Neuronal stem cell (in vitro differentiated cells): Measurements from ENCODE around the gene NCEH1.
"Not testable (repeated sequence)": the region's sequence is repeated elsewhere in the genome, so short reads cannot be mapped to it uniquely, and the experiment has no call there.

ENCODE experiments used
- DNase-seq: peaks from one replicate; pipeline ENCODE4 v3.0.0-alpha.2; 2013; ENCODE audit warnings: low spot score
- H2AFZ ChIP-seq: one replicate; pipeline ENCODE4 v1.6.1; 2013; ENCODE audit warnings: mild to moderate bottlenecking, low read length, inconsistent platforms
- H2AK5ac ChIP-seq: 2 replicates; pipeline ENCODE4 v1.6.1; 2013; ENCODE audit warnings: low read depth, mild to moderate bottlenecking, inconsistent platforms, low read length, moderate library complexity, mixed read lengths
- H2BK120ac ChIP-seq: 2 replicates; pipeline ENCODE4 v1.6.1; 2013; ENCODE audit warnings: low read depth, mild to moderate bottlenecking, inconsistent platforms, low read length, moderate library complexity, mixed read lengths
- H2BK12ac ChIP-seq: one replicate; pipeline ENCODE4 v1.6.1; 2013; ENCODE audit warnings: low read length, inconsistent platforms
- H2BK15ac ChIP-seq: 2 replicates; pipeline ENCODE4 v1.6.1; 2013; ENCODE audit warnings: mild to moderate bottlenecking, low read length, inconsistent platforms, mixed read lengths
- H2BK5ac ChIP-seq: one replicate; pipeline ENCODE4 v1.6.1; 2013; ENCODE audit warnings: inconsistent platforms, mild to moderate bottlenecking, low read length, moderate library complexity
- H3K14ac ChIP-seq: one replicate; pipeline ENCODE4 v1.6.1; 2013; ENCODE audit warnings: low read length, inconsistent platforms
- H3K18ac ChIP-seq: 2 replicates; pipeline ENCODE4 v1.6.1; 2013; ENCODE audit warnings: low read length, inconsistent platforms
- H3K23ac ChIP-seq: 2 replicates; pipeline ENCODE4 v1.6.1; 2013; ENCODE audit warnings: low read depth, mild to moderate bottlenecking, mixed read lengths, low read length, inconsistent platforms; ENCODE audit not compliant: poor library complexity
- H3K27ac ChIP-seq: replicated peaks from 3 replicates; pipeline ENCODE4 v1.5.1; 2013; ENCODE audit warnings: low read length, inconsistent platforms
- H3K27me3 ChIP-seq, 3 experiments: 2 replicates each; pipeline ENCODE4 v1.6.1; 2013; ENCODE audit warnings: low read length in 3 of 3, mild to moderate bottlenecking in 2 of 3, inconsistent platforms in 1 of 3, low read depth in 1 of 3, mixed read lengths in 1 of 3, moderate library complexity in 1 of 3; ENCODE audit not compliant: control insufficient read depth in 3 of 3, insufficient read depth in 3 of 3
- H3K36me3 ChIP-seq, 2 donors: replicated peaks in 1 of 2; 2 replicates each; pipeline ENCODE4 v1.6.1; 2013; ENCODE audit warnings: low read length in 2 of 2; ENCODE audit not compliant: control insufficient read depth in 2 of 2, insufficient read depth in 2 of 2
- H3K4ac ChIP-seq: 2 replicates; pipeline ENCODE4 v1.6.1; 2013; ENCODE audit warnings: inconsistent platforms, mild to moderate bottlenecking, low read length, moderate library complexity
- H3K4me1 ChIP-seq, 2 donors: 1 replicate in 1 of 2; 2 replicates in 1 of 2; pipeline ENCODE4 v1.6.1; 2013; ENCODE audit warnings: low read length in 2 of 2, low read depth in 1 of 2; ENCODE audit not compliant: control insufficient read depth in 2 of 2, insufficient read depth in 1 of 2
- H3K4me2 ChIP-seq: one replicate; pipeline ENCODE4 v1.6.1; 2013; ENCODE audit warnings: mild to moderate bottlenecking, low read length, inconsistent platforms; ENCODE audit not compliant: insufficient read depth, poor library complexity, severe bottlenecking
- H3K4me3 ChIP-seq, 2 donors: 2 replicates each; pipeline ENCODE4 v1.5.1; 2013; ENCODE audit warnings: low read length in 2 of 2, mild to moderate bottlenecking in 2 of 2, inconsistent platforms in 1 of 2, moderate library complexity in 1 of 2
- H3K79me1 ChIP-seq: one replicate; pipeline ENCODE4 v1.6.1; 2013; ENCODE audit warnings: low read depth, mild to moderate bottlenecking, inconsistent platforms, low read length, moderate library complexity
- H3K9ac ChIP-seq: one replicate; pipeline ENCODE4 v1.6.1; 2013; ENCODE audit warnings: mild to moderate bottlenecking, low read depth, low read length, inconsistent platforms; ENCODE audit not compliant: poor library complexity
- H3K9me3 ChIP-seq, 2 donors: replicated peaks in 1 of 2; 2 replicates each; pipeline versions ENCODE3 to v1.6.1; 2013; ENCODE audit warnings: low read length in 2 of 2, mild to moderate bottlenecking in 2 of 2, inconsistent platforms in 1 of 2, low read depth in 1 of 2, mixed read lengths in 1 of 2, moderate library complexity in 1 of 2; ENCODE audit not compliant: control insufficient read depth in 2 of 2, insufficient read depth in 1 of 2
- H4K8ac ChIP-seq: one replicate; pipeline ENCODE4 v1.6.1; 2013; ENCODE audit warnings: low read depth, mild to moderate bottlenecking, inconsistent platforms, low read length, moderate library complexity
- H4K91ac ChIP-seq: one replicate; pipeline ENCODE4 v1.6.1; 2013; ENCODE audit warnings: low read length, low read depth, mild to moderate bottlenecking, inconsistent platforms; ENCODE audit not compliant: poor library complexity
- WGBS, 2 donors: extraction: QIAGEN DNeasy Blood & Tissue Kit; methylation state at CpG; one replicate each; pipeline ENCODE4 v1.1.7; 2013; ENCODE audit warnings: missing lambda C conversion rate in 2 of 2, mixed read lengths in 1 of 2; ENCODE audit not compliant: insufficient read length in 2 of 2, insufficient replicate concordance in 1 of 2; ENCODE audit errors: extremely low coverage in 2 of 2; 5-methylcytosine and 5-hydroxymethylcytosine counted together

The NCEH1 gene

GRCh38 chr3:172660421-172660820 is 50.4 kb downstream of the NCEH1 start:
- WGBS, 2 donors: no CpG with 5 or more reads among the region's 1 CpG

GRCh38 chr3:172659246-172660002 is 51.4 kb downstream of the NCEH1 start:
- Histone ChIP-seq H3K36me3 (no peaks in the 10 kb centered on the region), H2AK5ac (no peak overlapping the region), H2AFZ (no peak overlapping the region), H3K4me3 (no peak overlapping the region), H3K9me3 (no peaks in the 10 kb centered on the region), H3K27me3 (no peaks in the 10 kb centered on the region), H2BK12ac (no peak overlapping the region), H3K4me2 (no peak overlapping the region), H3K18ac (no peak overlapping the region), H3K9ac (no peak overlapping the region), H2BK5ac (no peak overlapping the region), H2BK15ac (no peak overlapping the region), H3K27ac (no peak overlapping the region), H4K91ac (no peak overlapping the region), H2BK120ac (no peak overlapping the region), H3K14ac (no peak overlapping the region), H3K4me1 (no peaks in the 10 kb centered on the region), H3K79me1 (no peaks in the 10 kb centered on the region), H4K8ac (no peak overlapping the region), H3K4ac (no peak overlapping the region), H3K23ac (no peak overlapping the region)
- no peak for DNase-seq
- WGBS, 2 donors: no CpG with 5 or more reads among the region's 3 CpGs

More at GRCh38 chr3:172660421-172660820, 50.4 kb downstream of the NCEH1 start:
- not testable (repeated sequence) for H2BK5ac ChIP-seq, H3K18ac ChIP-seq, H3K9me3 ChIP-seq, H3K14ac ChIP-seq, H2AFZ ChIP-seq, H2BK15ac ChIP-seq, H3K4ac ChIP-seq, H3K4me3 ChIP-seq, H2BK12ac ChIP-seq, H3K27ac ChIP-seq, H3K4me2 ChIP-seq, H2AK5ac ChIP-seq, H3K79me1 ChIP-seq, H3K36me3 ChIP-seq, H4K91ac ChIP-seq, H4K8ac ChIP-seq, H3K9ac ChIP-seq, H3K27me3 ChIP-seq, H2BK120ac ChIP-seq, H3K23ac ChIP-seq, H3K4me1 ChIP-seq, DNase-seq

- H4K91ac ChIP-seq: no peak overlapping the region
- no peak overlapping the region for H2AK5ac ChIP-seq
- no peaks in the 10 kb centered on the region for H3K9me3 ChIP-seq
- H3K27ac ChIP-seq: no peak overlapping the region
- no peak overlapping the region for H2BK12ac ChIP-seq
- no peak overlapping the region for H3K14ac ChIP-seq
- no peak overlapping the region for H2AFZ ChIP-seq
- no peak overlapping the region for H2BK120ac ChIP-seq
- no peak for DNase-seq
- no peak overlapping the region for H2BK15ac ChIP-seq
- no CpG with 5 or more reads among the region's 6 CpGs for WGBS, 2 donors
- no peaks in the 10 kb centered on the region for H3K27me3 ChIP-seq
- no peak overlapping the region for H3K4me3 ChIP-seq
- no peaks in the 10 kb centered on the region for H3K79me1 ChIP-seq
- no peaks in the 10 kb centered on the region for H3K36me3 ChIP-seq
- H3K9ac ChIP-seq: no peak overlapping the region
- H3K4me1 ChIP-seq: no peaks in the 10 kb centered on the region
- no peak overlapping the region for H3K4me2 ChIP-seq
- H2BK5ac ChIP-seq: no peak overlapping the region
- H3K18ac ChIP-seq: no peak overlapping the region
- H4K8ac ChIP-seq: no peak overlapping the region
- no peak overlapping the region for H3K23ac ChIP-seq
- H3K4ac ChIP-seq: no peak overlapping the region
Measured at GRCh38 chr3:172658344-172659245, 52.3 kb downstream of the NCEH1 start.

- Histone ChIP-seq H3K4me2 (no peak overlapping the region), H3K9ac (no peak overlapping the region), H3K14ac (no peak overlapping the region), H3K79me1 (no peaks in the 10 kb centered on the region), H3K27me3 (no peaks in the 10 kb centered on the region), H3K4me1 (peaks cover 0 to 3% of the 10 kb centered on the region in 2 donors), H2AFZ (no peak overlapping the region), H2BK12ac (no peak overlapping the region), H3K4me3 (no peak overlapping the region), H4K8ac (no peak overlapping the region), H3K23ac (no peak overlapping the region), H3K9me3 (no peaks in the 10 kb centered on the region), H4K91ac (no peak overlapping the region), H2AK5ac (no peak overlapping the region), H3K36me3 (no peaks in the 10 kb centered on the region), H2BK5ac (no peak overlapping the region), H3K27ac (no peak overlapping the region), H2BK120ac (no peak overlapping the region), H3K18ac (no peak overlapping the region), H2BK15ac (no peak overlapping the region), H3K4ac (no peak overlapping the region)
- no CpG with 5 or more reads among the region's 8 CpGs for WGBS, 2 donors
- no peak for DNase-seq
Measured at GRCh38 chr3:172656602-172657001, 54.3 kb downstream of the NCEH1 start.
